PC-3 (cell line): ENCODE measurements around the gene VEGFB. TPM values are rescaled to one million over a fixed set of nuclear protein-coding genes. Genes with fewer than 3 reads are reported as not detected.

Experiments
- ATAC-seq: fragments of 200-7000 bp; cut with Tn5 transposase; 2 replicates; pipeline ENCODE4 v1.9.1; 2020; ENCODE audit warnings: mild to moderate bottlenecking, moderate library complexity
- BruUV-seq: library from RNA; stranded (reverse); fragments of 400-500 nt; replicated peaks from 2 replicates; lab custom pipeline; 2021; lab: Mats Ljungman, UMichigan
- CTCF ChIA-PET: fragments of 300-600 bp; sonication (Branson Sonifier 250); formaldehyde crosslinking; loops from one replicate; lab custom pipeline; 2022; ENCODE audit warnings: antibody characterized with exemption; lab: Charles Lee
- POLR2A ChIA-PET: fragments of 300-600 bp; sonication (Branson Sonifier 250); formaldehyde crosslinking; loops from one replicate; lab custom pipeline; 2022; ENCODE audit warnings: antibody characterized with exemption; ENCODE audit not compliant: unreplicated experiment; lab: Charles Lee
- DNase-seq: peaks from one replicate; pipeline ENCODE4 v3.0.0-alpha.2; 2015
- H2AFZ ChIP-seq: fragments of 300-600 bp; sonication (generic); 2 replicates; pipeline ENCODE4 v1.6.0; 2016; ENCODE audit warnings: antibody characterized with exemption, low read length
- H3F3A ChIP-seq: fragments of 300-600 bp; sonication (generic); one replicate; pipeline ENCODE4 v1.6.0; 2017; ENCODE audit warnings: antibody characterized with exemption, low read length, control low read depth, mild to moderate bottlenecking; ENCODE audit not compliant: unreplicated experiment
- H3K27ac ChIP-seq: fragments of 300-600 bp; sonication (generic); 2 replicates; pipeline ENCODE4 v1.5.1; 2016; ENCODE audit warnings: mild to moderate bottlenecking, low read length
- H3K27me3 ChIP-seq: fragments of 300-600 bp; sonication (generic); 2 replicates; pipeline ENCODE4 v1.6.1; 2016; ENCODE audit warnings: low read length, mixed read lengths
- H3K36me3 ChIP-seq: fragments of 300-600 bp; sonication (generic); 2 replicates; pipeline ENCODE4 v1.6.1; 2016; ENCODE audit warnings: low read depth, mixed run types, low read length, mixed read lengths
- H3K4me1 ChIP-seq: fragments of 300-600 bp; sonication (generic); 2 replicates; pipeline ENCODE4 v1.5.1; 2016; ENCODE audit warnings: low read length; ENCODE audit not compliant: insufficient read depth
- H3K4me2 ChIP-seq: fragments of 300-600 bp; sonication (generic); 2 replicates; pipeline ENCODE4 v1.6.0; 2016; ENCODE audit warnings: low read length
- H3K4me3 ChIP-seq: fragments of 300-600 bp; sonication (generic); 2 replicates; pipeline ENCODE4 v1.5.1; 2016; ENCODE audit warnings: mild to moderate bottlenecking, low read length, mixed read lengths
- H3K79me2 ChIP-seq: fragments of 300-600 bp; sonication (generic); 2 replicates; pipeline ENCODE4 v1.6.1; 2017; ENCODE audit warnings: low read length, mixed read lengths
- H3K9ac ChIP-seq: fragments of 300-600 bp; sonication (generic); 2 replicates; pipeline ENCODE4 v1.6.0; 2016; ENCODE audit warnings: mild to moderate bottlenecking, low read length
- H3K9me2 ChIP-seq: fragments of 300-600 bp; sonication (generic); replicated peaks from 2 replicates; pipeline ENCODE4 v1.6.1; 2016; ENCODE audit warnings: mixed run types, low read length, mixed read lengths
- H3K9me3 ChIP-seq: fragments of 300-600 bp; sonication (generic); 2 replicates; pipeline ENCODE4 v1.6.1; 2016; ENCODE audit warnings: low read length, mixed read lengths
- H4K20me1 ChIP-seq: fragments of 300-600 bp; sonication (generic); 2 replicates; pipeline ENCODE4 v1.6.1; 2016; ENCODE audit warnings: low read length, mixed read lengths
- EZH2 ChIP-seq: fragments of 300-600 bp; sonication (generic); IDR thresholded peaks from one replicate; pipeline ENCODE4 v1.6.1; 2017; ENCODE audit warnings: antibody characterized with exemption, mild to moderate bottlenecking, low read length; ENCODE audit not compliant: unreplicated experiment
- EZH2phosphoT487 ChIP-seq: fragments of 300-600 bp; sonication (generic); IDR thresholded peaks from 2 replicates; pipeline ENCODE4 v1.6.1; 2018; ENCODE audit warnings: mild to moderate bottlenecking, antibody characterized with exemption, low read length, borderline replicate concordance
- intact Hi-C: fragments of 100-400 bp; cut with micrococcal nuclease; formaldehyde crosslinking; loops from 2 replicates; pipeline ENCODE4 v1.9.0; 2023
- total RNA-seq: library from RNA; depleted of rRNA; stranded (reverse); fragments of >200 nt; gene quantifications from 2 replicates; pipeline ENCODE4 v1.2.3, GENCODE V29; 2014
- TF ChIP-seq, protein P1 (sequence below): fragments of 300-600 bp; sonication (generic); conservative IDR thresholded peaks from 2 replicates; pipeline ENCODE4 v1.5.1; 2017; ENCODE audit warnings: antibody characterized with exemption, low read depth, mild to moderate bottlenecking, low read length

VEGFB gene
- total RNA-seq, 1 experiment from 2014 or later, result 39.4 TPM

DNA sequence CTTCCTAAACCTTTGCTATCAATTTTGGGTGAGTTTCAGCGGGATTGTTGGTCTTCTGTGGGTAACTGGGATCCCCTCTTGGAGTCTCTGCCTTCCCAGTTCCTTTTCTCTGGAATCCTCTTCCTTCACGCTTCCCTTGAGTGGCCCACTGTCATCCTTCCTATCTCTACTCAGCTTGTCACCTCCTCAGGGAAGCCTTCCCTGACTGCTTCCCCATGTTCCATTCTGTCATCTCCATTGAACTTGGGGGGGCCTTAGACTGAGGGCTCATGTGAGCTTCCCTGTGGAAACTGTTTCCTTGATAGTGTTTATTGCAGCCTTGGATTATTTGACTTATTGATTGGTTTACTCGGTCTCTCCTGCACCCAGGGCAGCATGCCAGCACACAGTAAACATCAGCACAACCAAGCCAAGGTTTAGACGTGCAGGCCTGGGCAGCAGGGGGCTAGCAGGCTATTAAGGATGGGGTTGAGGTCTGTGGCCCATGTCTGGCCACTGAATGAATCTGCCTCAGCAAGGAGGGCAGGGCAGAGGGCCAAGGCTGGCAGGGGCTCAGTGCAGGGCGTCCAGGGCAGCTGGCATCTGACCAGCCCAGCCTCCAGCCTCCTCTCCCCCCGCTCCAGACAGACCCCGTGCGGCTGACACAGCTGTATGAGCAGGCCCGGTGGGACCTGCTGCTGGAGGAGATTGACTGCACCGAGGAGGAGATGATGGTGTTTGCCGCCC, 15.6 kb upstream of the VEGFB start:
- Histone ChIP-seq H3K4me2 (no peak overlapping the region), H3K4me1 (peaks cover under 1% of the 10 kb centered on the region; the same call in 1 of the 2 replicates), H3K9me2 (no peaks in the 10 kb centered on the region), H3K27ac (no peak overlapping the region), H3K4me3 (no peak overlapping the region), H2AFZ (no peak overlapping the region), H3K27me3 (no peaks in the 10 kb centered on the region), H3K79me2 (no peaks in the 10 kb centered on the region), H4K20me1 (no peaks in the 10 kb centered on the region), H3F3A (peaks cover 2% of the 10 kb centered on the region), H3K9me3 (no peaks in the 10 kb centered on the region), H3K9ac (no peak overlapping the region), H3K36me3 (0 out of 2 replicates have a peak, but pooled peaks cover 3% of the 10 kb centered on the region)
- ChIA-PET POLR2A (no interaction called here), CTCF (no interaction called here)
- no TSS peak for BruUV-seq
- ATAC-seq, result no peak
- TF ChIP-seq EZH2 (no peak), EZH2phosphoT487 (no peak)
- TF ChIP-seq, protein P1, sequence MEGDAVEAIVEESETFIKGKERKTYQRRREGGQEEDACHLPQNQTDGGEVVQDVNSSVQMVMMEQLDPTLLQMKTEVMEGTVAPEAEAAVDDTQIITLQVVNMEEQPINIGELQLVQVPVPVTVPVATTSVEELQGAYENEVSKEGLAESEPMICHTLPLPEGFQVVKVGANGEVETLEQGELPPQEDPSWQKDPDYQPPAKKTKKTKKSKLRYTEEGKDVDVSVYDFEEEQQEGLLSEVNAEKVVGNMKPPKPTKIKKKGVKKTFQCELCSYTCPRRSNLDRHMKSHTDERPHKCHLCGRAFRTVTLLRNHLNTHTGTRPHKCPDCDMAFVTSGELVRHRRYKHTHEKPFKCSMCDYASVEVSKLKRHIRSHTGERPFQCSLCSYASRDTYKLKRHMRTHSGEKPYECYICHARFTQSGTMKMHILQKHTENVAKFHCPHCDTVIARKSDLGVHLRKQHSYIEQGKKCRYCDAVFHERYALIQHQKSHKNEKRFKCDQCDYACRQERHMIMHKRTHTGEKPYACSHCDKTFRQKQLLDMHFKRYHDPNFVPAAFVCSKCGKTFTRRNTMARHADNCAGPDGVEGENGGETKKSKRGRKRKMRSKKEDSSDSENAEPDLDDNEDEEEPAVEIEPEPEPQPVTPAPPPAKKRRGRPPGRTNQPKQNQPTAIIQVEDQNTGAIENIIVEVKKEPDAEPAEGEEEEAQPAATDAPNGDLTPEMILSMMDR, result no peak
- no peak for DNase-seq
- intact Hi-C loops, result no loop called here

DNA sequence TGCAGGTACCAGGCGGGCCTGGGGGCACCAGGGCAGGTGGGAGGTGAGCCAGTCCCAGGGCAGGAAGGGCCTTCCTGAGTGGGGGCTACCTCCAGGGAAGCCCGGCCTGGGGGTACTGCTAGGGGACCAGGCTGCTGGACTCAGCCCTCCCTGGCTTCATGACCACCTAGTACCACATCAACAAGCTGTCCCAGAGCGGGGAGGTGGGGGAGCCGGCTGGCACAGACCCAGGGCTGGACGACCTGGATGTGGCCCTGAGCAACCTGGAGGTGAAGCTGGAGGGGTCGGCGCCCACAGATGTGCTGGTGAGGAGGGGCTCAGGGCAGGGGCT, 15.1 kb upstream of the VEGFB start:
- Histone ChIP-seq H3K9ac (no peak overlapping the region), H3K9me3 (no peaks in the 10 kb centered on the region), H3F3A (peaks cover 2% of the 10 kb centered on the region), H4K20me1 (no peaks in the 10 kb centered on the region), H3K27me3 (no peaks in the 10 kb centered on the region), H3K27ac (no peak overlapping the region), H3K4me2 (no peak overlapping the region), H3K79me2 (no peaks in the 10 kb centered on the region), H3K4me3 (no peak overlapping the region), H3K9me2 (no peaks in the 10 kb centered on the region), H3K4me1 (peaks cover 6% of the 10 kb centered on the region), H2AFZ (no peak overlapping the region), H3K36me3 (0 out of 2 replicates have a peak, but pooled peaks cover 3% of the 10 kb centered on the region)
- ATAC-seq (no peak), DNase-seq (no peak)
- ChIA-PET CTCF (no interaction called here), POLR2A (no interaction called here)
- intact Hi-C loops, result no loop called here
- TF ChIP-seq EZH2phosphoT487 (no peak), EZH2 (no peak)
- TF ChIP-seq, protein P1, result no peak
- BruUV-seq, result no TSS peak

DNA sequence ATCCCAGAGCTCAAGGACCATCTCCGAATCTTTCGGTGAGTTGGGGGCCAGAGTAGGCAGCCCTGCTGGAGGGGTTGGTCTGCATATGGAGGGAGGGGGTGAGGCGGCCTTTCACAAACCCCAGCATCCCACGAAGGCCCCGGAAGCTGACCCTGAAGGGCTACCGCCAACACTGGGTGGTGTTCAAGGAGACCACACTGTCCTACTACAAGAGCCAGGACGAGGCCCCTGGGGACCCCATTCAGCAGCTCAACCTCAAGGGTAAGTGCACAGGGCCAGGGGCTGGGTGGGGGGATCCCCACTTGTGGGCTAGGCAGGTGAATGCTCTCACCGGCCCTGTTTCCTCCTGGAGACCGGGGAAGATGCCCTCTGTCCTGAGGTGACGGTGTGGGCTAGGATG, 14.6 kb upstream of the VEGFB start:
- intact Hi-C loops, result no loop called here
- Histone ChIP-seq H3K27ac (no peak overlapping the region), H3K4me3 (no peak overlapping the region), H3K4me2 (no peak overlapping the region), H3K9me3 (no peaks in the 10 kb centered on the region), H3K9ac (no peak overlapping the region), H3K9me2 (no peaks in the 10 kb centered on the region), H3K27me3 (no peaks in the 10 kb centered on the region), H2AFZ (no peak overlapping the region), H3K4me1 (peaks cover 8% of the 10 kb centered on the region), H3K36me3 (0 out of 2 replicates have a peak, but pooled peaks cover 3% of the 10 kb centered on the region), H3F3A (no peaks in the 10 kb centered on the region), H3K79me2 (no peaks in the 10 kb centered on the region), H4K20me1 (no peaks in the 10 kb centered on the region)
- BruUV-seq, result no TSS peak
- no peak for DNase-seq
- CTCF ChIA-PET, result no interaction called here
- no peak for TF ChIP-seq EZH2
- TF ChIP-seq EZH2phosphoT487, result no peak
- TF ChIP-seq, protein P1, result no peak
- ATAC-seq, result no peak
- POLR2A ChIA-PET, result no interaction called here
